SK-N-MC (cell line): ENCODE data around the gene MARK3.
A peak's percentile ranks its signal among the peaks of the same experiment; 100 is the strongest.

Source experiments
- DNase-seq: peaks from one replicate; pipeline ENCODE4 v3.0.0-alpha.2; 2011; ENCODE audit warnings: low read depth, low spot score
- H3K27ac ChIP-seq: fragments of 200-600 bp; sonication (generic); 2 replicates; pipeline ENCODE4 v1.5.1; 2016; ENCODE audit warnings: mixed run types
- H3K36me3 ChIP-seq: fragments of 200-600 bp; sonication (generic); 2 replicates; pipeline ENCODE4 v1.6.1; 2017; ENCODE audit warnings: antibody characterized with exemption, low read length, mixed read lengths; ENCODE audit not compliant: insufficient read depth
- H3K4me3 ChIP-seq: fragments of 200-600 bp; sonication (generic); 2 replicates; pipeline ENCODE4 v1.5.1; 2016
- H3K9ac ChIP-seq: fragments of 200-600 bp; sonication (generic); 2 replicates; pipeline ENCODE4 v1.8.0; 2017; ENCODE audit warnings: mixed run types, mixed read lengths; ENCODE audit not compliant: insufficient read length
- H3K9me3 ChIP-seq: fragments of 200-600 bp; sonication (generic); 2 replicates; pipeline ENCODE4 v1.6.1; 2017; ENCODE audit warnings: low read depth, mild to moderate bottlenecking, antibody characterized with exemption, low read length, moderate library complexity, mixed read lengths
- EZH2 ChIP-seq: fragments of 200-600 bp; sonication (generic); IDR thresholded peaks from one replicate; pipeline ENCODE4 v1.6.1; 2017; ENCODE audit warnings: antibody characterized with exemption
- FOXP2 ChIP-seq: optimal IDR thresholded peaks from 2 replicates; pipeline ENCODE3; 2011; ENCODE audit warnings: mild to moderate bottlenecking, moderate library complexity; ENCODE audit not compliant: insufficient read depth; ENCODE audit errors: extremely low read length, control extremely low read depth
- POLR2AphosphoS5 ChIP-seq: IDR thresholded peaks from 2 replicates; pipeline ENCODE4 v1.6.1; 2012; ENCODE audit warnings: mild to moderate bottlenecking, low read depth, low read length, borderline replicate concordance

MARK3 gene

DNA sequence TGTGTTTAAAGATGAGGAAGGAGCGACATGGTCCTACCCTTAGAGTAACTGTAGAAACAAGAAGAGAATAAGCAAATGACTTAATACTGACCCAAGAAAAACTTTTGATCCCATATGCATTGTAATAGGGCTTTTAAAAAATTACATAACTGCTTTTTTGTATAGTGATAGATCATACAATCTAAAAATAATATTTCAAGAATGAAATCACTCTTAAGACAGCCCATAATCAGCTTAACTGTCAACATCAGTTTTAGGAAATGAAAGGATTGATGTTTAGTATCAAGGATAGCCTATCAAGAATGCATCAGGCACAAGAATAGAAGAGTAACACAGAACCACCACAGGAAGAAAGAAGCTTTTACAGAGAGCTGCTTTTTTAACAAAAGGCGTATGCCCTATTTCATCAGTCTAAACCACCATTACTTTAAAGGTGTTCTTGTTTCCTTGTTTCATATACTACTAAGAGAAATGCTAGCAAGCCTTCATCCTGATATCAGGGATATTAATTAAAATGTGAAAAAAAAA, 64.5 kb downstream of the MARK3 start:
- no peak for DNase-seq
- Histone ChIP-seq H3K27ac (peak overlapping the region; percentile 25; the same call in 1 of the 2 replicates), H3K36me3 (peaks cover 33% of the 10 kb centered on the region), H3K9ac (no peak overlapping the region), H3K9me3 (no peaks in the 10 kb centered on the region), H3K4me3 (no peak overlapping the region)
- TF ChIP-seq POLR2AphosphoS5 (no peak), FOXP2 (no peak), EZH2 (no peak)

DNA sequence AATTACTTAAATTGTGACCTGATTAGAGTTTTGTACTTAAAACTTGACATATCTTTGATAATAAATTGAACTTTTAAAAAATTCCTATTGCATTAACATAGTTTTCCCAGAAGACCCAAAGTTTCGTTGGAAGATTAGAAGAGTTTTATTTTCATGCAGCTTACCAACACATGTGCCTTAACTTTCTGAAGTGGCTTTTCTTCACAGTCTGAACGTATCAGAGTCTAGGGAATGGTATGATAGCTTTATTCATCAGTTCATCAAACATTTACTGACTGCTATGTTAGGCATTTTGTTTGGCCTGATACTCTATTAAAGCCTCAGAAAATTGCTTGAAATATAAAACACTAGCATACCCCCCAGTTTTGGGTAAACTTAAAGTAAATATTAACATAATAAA, 65.2 kb downstream of the MARK3 start:
- H3K4me3 ChIP-seq, result no peak overlapping the region
- H3K9ac ChIP-seq, result no peak overlapping the region
- no peak for TF ChIP-seq POLR2AphosphoS5
- TF ChIP-seq EZH2, result no peak
- TF ChIP-seq FOXP2, result no peak
- no peak for DNase-seq
- no peaks in the 10 kb centered on the region for H3K9me3 ChIP-seq
- H3K27ac ChIP-seq, result 0 out of 2 replicates have a peak overlapping the region, but pooled peaks have one; percentile 42
- peaks cover 40% of the 10 kb centered on the region for H3K36me3 ChIP-seq

DNA sequence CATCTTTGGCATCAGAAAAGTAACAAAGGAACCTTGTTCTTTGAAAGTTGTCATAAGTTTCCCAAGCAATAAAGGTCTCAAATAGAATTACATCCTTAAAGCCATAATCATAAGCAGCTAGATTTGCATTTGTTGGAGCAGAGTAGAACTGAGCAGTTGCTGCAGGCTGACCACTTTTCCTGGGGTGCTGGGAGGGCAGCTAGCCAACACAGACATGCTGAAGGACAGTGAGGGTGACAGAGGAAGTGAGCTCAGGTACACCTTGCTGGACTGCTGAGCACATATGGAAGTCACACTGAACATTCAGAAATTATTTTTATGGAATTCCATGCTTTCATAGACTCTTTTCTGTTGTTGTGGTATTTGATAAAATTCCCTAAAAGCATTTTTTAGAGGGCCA, 66.2 kb downstream of the MARK3 start:
- Histone ChIP-seq H3K9me3 (no peaks in the 10 kb centered on the region), H3K9ac (no peak overlapping the region), H3K4me3 (no peak overlapping the region), H3K36me3 (peaks cover 40% of the 10 kb centered on the region), H3K27ac (0 out of 2 replicates have a peak overlapping the region, but pooled peaks have one; percentile 5)
- DNase-seq, result no peak
- no peak for TF ChIP-seq FOXP2

DNA sequence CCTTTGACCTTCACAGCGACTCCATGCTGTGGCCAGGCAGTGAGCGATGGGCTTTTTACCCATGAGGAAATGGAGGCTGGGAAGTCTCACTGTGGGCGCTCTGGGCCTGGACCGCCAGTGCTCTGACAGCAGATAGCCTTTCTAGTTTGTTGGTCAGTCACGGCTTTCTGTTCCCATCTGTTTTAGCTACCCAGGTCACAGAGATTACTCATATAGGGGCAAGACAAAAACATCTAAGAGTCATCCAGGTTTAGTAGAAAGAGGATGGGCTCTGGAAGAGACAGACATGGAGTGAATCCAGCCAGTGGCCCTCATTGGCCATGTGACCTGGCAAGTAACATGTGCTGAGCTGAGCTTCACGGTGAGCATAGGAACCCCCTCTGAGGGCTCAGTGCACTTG, 68.6 kb downstream of the MARK3 start:
- no peak overlapping the region for H3K9ac ChIP-seq
- H3K36me3 ChIP-seq, result peaks cover 45% of the 10 kb centered on the region
- H3K9me3 ChIP-seq, result no peaks in the 10 kb centered on the region
- H3K4me3 ChIP-seq, result no peak overlapping the region
- DNase-seq, result no peak
- H3K27ac ChIP-seq, result no peak overlapping the region
- no peak for TF ChIP-seq POLR2AphosphoS5
- TF ChIP-seq FOXP2, result no peak
- no peak for TF ChIP-seq EZH2

DNA sequence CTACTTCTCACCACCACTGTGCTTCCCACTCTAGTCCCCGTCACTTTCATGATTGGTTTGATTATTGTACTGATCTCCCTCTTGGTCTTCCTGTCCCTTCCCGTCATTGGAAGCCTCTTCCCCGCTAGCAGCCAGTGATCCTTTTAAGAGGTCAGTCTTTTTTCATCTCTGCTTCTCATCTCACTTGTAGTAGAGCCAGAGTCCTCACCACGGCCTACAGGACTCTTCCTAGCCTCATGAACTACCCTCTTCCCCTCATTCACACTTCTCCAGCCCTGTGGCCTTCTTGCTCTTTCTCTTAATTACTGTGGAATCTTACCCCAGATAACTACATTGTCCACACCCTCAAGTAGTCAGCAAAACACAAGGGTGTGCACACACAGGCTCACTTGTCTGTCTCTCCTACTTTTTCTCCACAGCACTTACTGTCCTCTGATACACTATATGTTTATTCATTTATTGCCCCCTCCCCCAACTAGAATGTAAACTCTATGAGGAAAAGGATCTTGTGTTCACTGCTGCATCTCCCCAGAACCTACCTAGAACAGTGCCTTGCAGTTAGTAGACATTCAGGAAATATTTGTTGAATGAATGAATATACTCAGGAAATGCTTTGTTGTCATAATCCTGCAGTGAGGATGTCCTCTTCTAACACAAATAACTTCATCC, 71.1 kb downstream of the MARK3 start:
- H3K36me3 ChIP-seq, result peaks cover 50% of the 10 kb centered on the region
- H3K4me3 ChIP-seq, result no peak overlapping the region
- TF ChIP-seq EZH2 (no peak), FOXP2 (no peak), POLR2AphosphoS5 (no peak)
- peak overlapping the region; percentile 15; the same call in 1 of the 2 replicates for H3K27ac ChIP-seq
- DNase-seq, result no peak
- H3K9me3 ChIP-seq, result no peaks in the 10 kb centered on the region
- no peak overlapping the region for H3K9ac ChIP-seq

DNA sequence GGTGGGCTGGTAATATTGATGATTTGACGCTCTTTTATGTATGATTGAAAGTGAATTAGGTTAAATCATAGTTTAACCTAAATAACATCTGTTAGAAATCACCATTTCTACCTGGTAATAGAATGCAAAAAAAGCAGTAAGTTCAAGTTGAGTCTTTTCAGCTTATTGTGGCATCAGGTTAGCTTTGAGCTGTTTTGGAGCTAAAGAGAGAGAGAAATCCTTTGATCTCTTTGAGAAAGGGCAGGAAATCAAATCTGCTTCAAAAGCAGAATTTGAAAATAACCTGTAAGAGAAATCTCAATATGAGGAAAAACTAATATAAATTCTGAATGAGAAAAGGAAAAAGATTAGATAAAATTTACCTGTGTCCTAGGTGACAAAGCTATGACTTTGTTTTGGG, 75.2 kb downstream of the MARK3 start:
- no peak overlapping the region for H3K9ac ChIP-seq
- H3K36me3 ChIP-seq, result peaks cover 58% of the 10 kb centered on the region
- no peak for DNase-seq

DNA sequence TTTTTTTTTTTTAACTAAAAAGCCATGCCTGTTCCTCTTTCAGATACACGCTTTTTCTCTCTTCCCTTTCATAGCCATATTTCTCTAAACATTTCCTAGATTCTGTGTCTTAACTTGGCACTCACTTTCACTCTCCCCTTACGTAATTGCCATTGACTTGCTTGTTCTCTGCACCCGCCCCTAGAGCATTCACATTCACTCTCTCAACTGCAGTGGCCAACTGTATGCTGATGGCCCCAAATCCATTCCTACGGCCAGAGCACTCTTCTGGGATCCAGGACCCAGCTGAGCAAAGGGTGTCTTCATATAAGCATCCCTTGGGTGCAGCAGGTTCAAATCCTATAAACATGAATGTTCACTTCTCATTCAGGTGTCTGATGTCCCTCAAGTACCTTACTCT, 77.9 kb downstream of the MARK3 start:
- no peaks in the 10 kb centered on the region for H3K9me3 ChIP-seq
- no peak for DNase-seq
- peaks cover 69% of the 10 kb centered on the region for H3K36me3 ChIP-seq
- H3K4me3 ChIP-seq, result no peak overlapping the region
- no peak for TF ChIP-seq FOXP2
- no peak for TF ChIP-seq POLR2AphosphoS5
- no peak for TF ChIP-seq EZH2
- H3K9ac ChIP-seq, result no peak overlapping the region
- H3K27ac ChIP-seq, result no peak overlapping the region; the same call in 1 of the 2 replicates

More for the DNA sequence above, 75.2 kb downstream of the MARK3 start:
- Histone ChIP-seq H3K4me3 (no peak overlapping the region), H3K27ac (no peak overlapping the region), H3K9me3 (no peaks in the 10 kb centered on the region)
- TF ChIP-seq POLR2AphosphoS5 (no peak), FOXP2 (no peak), EZH2 (no peak)

DNA sequence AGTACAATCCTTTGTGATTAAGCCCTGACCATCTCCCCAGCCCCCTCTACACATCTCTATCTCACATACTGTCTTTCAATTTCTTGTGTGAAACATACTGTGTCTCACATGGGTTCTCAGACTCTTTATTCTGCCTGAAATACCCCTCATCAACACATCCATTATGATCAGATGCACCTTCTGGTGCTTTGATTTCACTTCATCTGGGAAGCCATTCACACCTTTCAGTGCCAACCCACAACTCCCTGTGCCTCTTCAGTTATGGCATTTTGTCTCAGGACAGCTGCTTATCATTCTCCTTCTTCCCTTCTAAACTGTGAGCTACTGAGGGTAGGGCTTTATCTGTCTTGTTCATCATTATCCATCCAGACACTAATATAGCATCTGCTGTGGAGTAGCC, 78.6 kb downstream of the MARK3 start:
- DNase-seq, result no peak
- H3K9me3 ChIP-seq, result no peaks in the 10 kb centered on the region
- H3K4me3 ChIP-seq, result no peak overlapping the region
- no peak overlapping the region for H3K27ac ChIP-seq
- no peak overlapping the region for H3K9ac ChIP-seq
- peaks cover 75% of the 10 kb centered on the region for H3K36me3 ChIP-seq
- TF ChIP-seq POLR2AphosphoS5 (no peak), FOXP2 (no peak), EZH2 (no peak)
